Measurements from ENCODE around the gene C14orf132. TPM values are rescaled to one million over a fixed set of nuclear protein-coding genes. Genes with fewer than 3 reads are reported as not detected.
A peak's percentile ranks its signal among the peaks of the same experiment; 100 is the strongest.
"Not testable (repeated sequence)": the region's sequence is repeated elsewhere in the genome, so short reads cannot be mapped to it uniquely, and the experiment has no call there.

The C14orf132 gene
- total RNA-seq, 6 donors from 2014 or later = 36.7 to 64.6 (median 59.6) TPM

DNA sequence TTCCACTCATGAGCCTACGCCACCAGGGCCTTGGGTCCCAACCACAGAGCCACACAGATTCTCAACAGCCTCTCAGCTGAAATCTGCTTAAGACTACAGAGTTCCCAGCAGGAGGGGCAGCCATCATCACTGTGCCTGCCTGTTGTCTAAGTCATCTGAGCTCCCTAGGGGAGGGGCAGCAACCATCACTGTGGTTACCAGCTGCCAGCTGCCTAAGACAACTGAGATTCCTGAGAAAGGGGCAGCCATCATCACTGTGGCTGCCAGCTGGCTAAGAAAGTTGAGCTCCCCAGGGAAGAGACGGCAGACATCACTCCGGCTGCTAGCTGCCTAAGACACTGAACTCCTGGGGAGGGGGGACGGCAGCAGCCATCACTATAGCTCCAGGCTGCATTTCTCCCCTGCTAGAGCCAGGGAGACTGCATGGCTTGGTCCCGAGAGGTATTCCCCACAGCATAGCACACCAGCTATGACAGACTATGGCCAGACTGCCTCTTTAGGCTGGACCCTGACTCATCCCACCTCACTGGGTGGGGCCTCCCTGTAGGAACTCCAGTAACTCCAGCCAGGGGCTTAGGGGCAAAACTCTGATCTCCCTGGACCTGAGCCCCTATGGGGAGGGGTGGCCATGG lies 37.2 kb upstream of the C14orf132 start:
- WGBS, 2 donors = 83 to 84% methylated on average over 4 of the region's 5 CpGs
- Histone ChIP-seq H3K9me3 (peaks cover 0 to 4% (median 0%) of the 10 kb centered on the region in 4 donors), H3K27ac (no peak overlapping the region), H3K4me3 (no peak overlapping the region), H3K36me3 (no peaks in the 10 kb centered on the region), H3K27me3 (no peaks in the 10 kb centered on the region), H3K4me1 (no peaks in the 10 kb centered on the region)
- DNase-seq (no peak), ATAC-seq (ENCODE audit: low FRiP score in 2 of 2) (peak in 1 of 2 donors; percentile 8)
- TF ChIP-seq, protein P1, sequence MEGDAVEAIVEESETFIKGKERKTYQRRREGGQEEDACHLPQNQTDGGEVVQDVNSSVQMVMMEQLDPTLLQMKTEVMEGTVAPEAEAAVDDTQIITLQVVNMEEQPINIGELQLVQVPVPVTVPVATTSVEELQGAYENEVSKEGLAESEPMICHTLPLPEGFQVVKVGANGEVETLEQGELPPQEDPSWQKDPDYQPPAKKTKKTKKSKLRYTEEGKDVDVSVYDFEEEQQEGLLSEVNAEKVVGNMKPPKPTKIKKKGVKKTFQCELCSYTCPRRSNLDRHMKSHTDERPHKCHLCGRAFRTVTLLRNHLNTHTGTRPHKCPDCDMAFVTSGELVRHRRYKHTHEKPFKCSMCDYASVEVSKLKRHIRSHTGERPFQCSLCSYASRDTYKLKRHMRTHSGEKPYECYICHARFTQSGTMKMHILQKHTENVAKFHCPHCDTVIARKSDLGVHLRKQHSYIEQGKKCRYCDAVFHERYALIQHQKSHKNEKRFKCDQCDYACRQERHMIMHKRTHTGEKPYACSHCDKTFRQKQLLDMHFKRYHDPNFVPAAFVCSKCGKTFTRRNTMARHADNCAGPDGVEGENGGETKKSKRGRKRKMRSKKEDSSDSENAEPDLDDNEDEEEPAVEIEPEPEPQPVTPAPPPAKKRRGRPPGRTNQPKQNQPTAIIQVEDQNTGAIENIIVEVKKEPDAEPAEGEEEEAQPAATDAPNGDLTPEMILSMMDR (IDR thresholded peaks at IDR 0.05) = no peak
- TF ChIP-seq POLR2A (IDR thresholded peaks at IDR 0.05) = no peak

DNA sequence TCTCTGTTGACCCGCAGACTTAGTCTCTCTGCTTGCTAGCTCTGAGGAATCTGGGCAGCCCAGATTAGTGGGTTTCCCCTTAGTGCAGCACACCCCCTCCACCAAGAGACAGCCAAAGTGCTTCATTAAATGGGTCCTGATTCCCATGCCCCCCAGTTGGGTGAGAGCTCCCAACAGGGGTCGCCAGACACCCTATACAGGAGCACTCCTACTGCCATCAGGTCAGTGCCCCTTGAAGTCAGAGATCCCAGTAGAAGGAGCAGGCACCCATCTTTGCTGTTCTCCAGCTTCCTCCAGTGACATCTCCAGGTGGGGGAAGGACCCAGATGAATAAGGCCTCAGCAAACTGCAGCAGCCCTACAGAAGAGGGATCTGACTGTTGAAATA lies 36.7 kb upstream of the C14orf132 start:
- ATAC-seq (ENCODE audit: low FRiP score in 2 of 2) = no peak

DNA sequence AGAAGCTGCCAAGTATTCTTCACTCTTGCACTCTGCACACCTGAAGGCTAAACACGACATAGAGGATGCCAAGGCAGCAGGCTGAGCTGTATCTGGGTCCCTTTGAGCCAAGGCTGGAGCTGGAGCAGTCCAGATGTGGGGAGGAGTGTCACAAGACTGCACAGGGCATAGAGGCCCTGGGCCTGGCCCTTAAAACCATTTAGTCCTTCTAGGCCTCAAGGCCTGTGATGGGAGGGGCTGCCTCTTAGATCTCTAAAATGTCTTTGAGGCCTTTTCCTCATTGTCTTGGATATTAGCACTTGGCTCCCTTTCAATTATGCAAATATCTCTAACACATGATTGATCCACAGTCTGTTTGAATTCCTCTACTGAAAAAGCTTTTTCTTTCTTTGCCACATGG lies 28.0 kb upstream of the C14orf132 start:
- H3K36me3 ChIP-seq = no peaks in the 10 kb centered on the region
- H3K27ac ChIP-seq = no peak overlapping the region
- TF ChIP-seq POLR2A (IDR thresholded peaks at IDR 0.05) = no peak
- TF ChIP-seq, protein P1 (IDR thresholded peaks at IDR 0.05) = no peak
- no peak for TF ChIP-seq POLR2AphosphoS5 (IDR thresholded peaks at IDR 0.05)
- TF ChIP-seq EP300 (IDR thresholded peaks at IDR 0.05) = no peak
- DNase-seq (no peak), ATAC-seq (ENCODE audit: low FRiP score in 2 of 2) (no peak)
- no peak overlapping the region for H3K4me3 ChIP-seq
- peaks cover 0 to 1% (median 0%) of the 10 kb centered on the region in 4 donors for H3K4me1 ChIP-seq
- WGBS, 2 donors = 58 to 75% methylated on average over 1 of the region's 1 CpG
- no peaks in the 10 kb centered on the region for H3K27me3 ChIP-seq
- peaks cover 5 to 17% (median 10%) of the 10 kb centered on the region in 4 donors for H3K9me3 ChIP-seq

More for the DNA sequence above, 36.7 kb upstream of the C14orf132 start:
- WGBS, 2 donors = 67% methylated on average over 2 of the region's 2 CpGs; no CpG with 5 or more reads in 1 of the 2 donors
- no peak overlapping the region for H3K27ac ChIP-seq
- no peaks in the 10 kb centered on the region for H3K4me1 ChIP-seq
- peaks cover 0 to 4% (median 0%) of the 10 kb centered on the region in 4 donors for H3K9me3 ChIP-seq
- no peak for DNase-seq
- H3K36me3 ChIP-seq = no peaks in the 10 kb centered on the region
- no peak overlapping the region for H3K4me3 ChIP-seq
- no peaks in the 10 kb centered on the region for H3K27me3 ChIP-seq
- TF ChIP-seq POLR2AphosphoS5 (IDR thresholded peaks at IDR 0.05) (no peak), POLR2A (IDR thresholded peaks at IDR 0.05) (no peak), EP300 (IDR thresholded peaks at IDR 0.05) (no peak)
- TF ChIP-seq, protein P1 (IDR thresholded peaks at IDR 0.05) = no peak

DNA sequence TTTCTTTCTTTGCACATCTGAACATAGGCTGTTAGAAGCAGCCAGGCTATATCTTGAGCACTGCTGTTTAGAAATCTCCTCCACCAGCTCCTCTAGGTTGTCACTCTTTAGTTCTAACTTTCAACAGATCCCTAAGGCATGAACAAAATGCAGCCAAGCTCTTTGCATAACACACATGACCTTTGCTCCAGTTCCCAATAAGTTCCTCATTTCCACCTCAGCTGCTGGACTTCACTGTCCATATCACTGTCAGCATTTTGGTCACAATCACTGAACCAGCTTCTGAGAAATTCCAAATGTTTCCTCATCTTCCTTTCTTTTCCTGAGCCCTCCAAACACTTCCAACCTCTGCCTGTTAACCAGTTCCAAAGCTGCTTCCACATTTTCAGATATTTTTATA lies 27.6 kb upstream of the C14orf132 start:
- no peaks in the 10 kb centered on the region for H3K36me3 ChIP-seq
- no peak overlapping the region for H3K27ac ChIP-seq
- H3K4me1 ChIP-seq = peaks cover 0 to 5% (median 0%) of the 10 kb centered on the region in 4 donors
- no peak for DNase-seq
- TF ChIP-seq POLR2AphosphoS5 (IDR thresholded peaks at IDR 0.05) (no peak), EP300 (IDR thresholded peaks at IDR 0.05) (no peak), POLR2A (IDR thresholded peaks at IDR 0.05) (no peak)
- TF ChIP-seq, protein P1 (IDR thresholded peaks at IDR 0.05) = no peak
- H3K4me3 ChIP-seq = no peak overlapping the region
- H3K27me3 ChIP-seq = no peaks in the 10 kb centered on the region
- peaks cover 5 to 17% (median 10%) of the 10 kb centered on the region in 4 donors for H3K9me3 ChIP-seq
- ATAC-seq (ENCODE audit: low FRiP score in 2 of 2) = no peak

DNA sequence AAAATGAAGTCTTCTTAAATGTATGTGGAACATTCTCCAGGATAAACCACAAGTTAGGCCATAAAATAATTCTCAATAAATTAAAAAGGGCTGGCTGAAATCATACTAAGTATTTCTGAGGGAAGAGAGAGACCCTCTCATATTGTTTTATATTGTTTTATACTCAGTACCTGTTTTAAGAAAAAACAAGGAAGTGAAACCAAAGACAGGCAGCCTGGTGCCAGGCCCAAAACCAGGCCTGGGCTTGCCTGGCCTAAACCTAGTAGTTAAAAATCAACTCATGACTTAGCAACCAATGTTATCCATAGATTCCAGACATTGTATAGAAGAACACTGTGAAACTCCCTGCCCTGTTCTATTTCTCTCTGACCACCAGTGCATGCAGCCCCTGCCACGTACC lies 26.4 kb upstream of the C14orf132 start:
- WGBS, 2 donors = 82 to 94% methylated on average over 1 of the region's 1 CpG
- ATAC-seq (ENCODE audit: low FRiP score in 2 of 2); H3K36me3 ChIP-seq; H3K27me3 ChIP-seq; H3K4me3 ChIP-seq; H3K27ac ChIP-seq; H3K4me1 ChIP-seq; DNase-seq: not testable (repeated sequence)
- peaks cover 5 to 17% (median 10%) of the 10 kb centered on the region in 4 donors for H3K9me3 ChIP-seq
